Stimulated activated CD8-positive, alpha-beta memory T cell treated with anti-CD3 and anti-CD28 coated beads, Interleukin-7, amount 100 ng/mL, for 4 hours (primary cell): ENCODE results near the gene PDE6C.
"Not testable (repeated sequence)": the region's sequence is repeated elsewhere in the genome, so short reads cannot be mapped to it uniquely, and the experiment has no call there.

Experiments
- DNase-seq, 2 donors: peaks; one replicate each; pipeline ENCODE4 v3.0.0-alpha.2; 2020; ENCODE audit warnings: low read depth in 2 of 2

The PDE6C gene

GRCh38 chr10:93630625-93631557 lies 18.6 kb downstream of the PDE6C start:
- DNase-seq, result no peak

GRCh38 chr10:93639791-93640190 lies 27.5 kb downstream of the PDE6C start:
- no peak for DNase-seq

- no peak for DNase-seq
Observed at GRCh38 chr10:93652857-93653256, 40.5 kb downstream of the PDE6C start.

GRCh38 chr10:93654201-93654600 lies 41.9 kb downstream of the PDE6C start:
- DNase-seq, result no peak

GRCh38 chr10:93656155-93656554 lies 43.8 kb downstream of the PDE6C start:
- no peak for DNase-seq

- DNase-seq, result no peak
Observed at GRCh38 chr10:93657757-93658156, 45.4 kb downstream of the PDE6C start.

GRCh38 chr10:93666030-93666429 lies 53.7 kb downstream of the PDE6C start:
- no peak for DNase-seq

- no peak for DNase-seq
Observed at GRCh38 chr10:93667795-93668194, 55.5 kb downstream of the PDE6C start.

GRCh38 chr10:93670372-93670771 lies 58.0 kb downstream of the PDE6C start:
- no peak for DNase-seq

GRCh38 chr10:93671042-93671441 lies 58.7 kb downstream of the PDE6C start:
- DNase-seq, result no peak

- DNase-seq, result no peak
Observed at GRCh38 chr10:93672022-93672678, 59.8 kb downstream of the PDE6C start.

GRCh38 chr10:93672890-93673289 lies 60.6 kb downstream of the PDE6C start:
- no peak for DNase-seq

- no peak for DNase-seq
Observed at GRCh38 chr10:93673791-93674190, 61.5 kb downstream of the PDE6C start.

GRCh38 chr10:93678386-93678785 lies 66.0 kb downstream of the PDE6C start:
- DNase-seq, result no peak

- no peak for DNase-seq
Observed at GRCh38 chr10:93678805-93679587, 66.7 kb downstream of the PDE6C start.

GRCh38 chr10:93680412-93681047 lies 68.2 kb downstream of the PDE6C start:
- no peak for DNase-seq

GRCh38 chr10:93687737-93688136 lies 75.4 kb downstream of the PDE6C start:
- DNase-seq, result no peak

GRCh38 chr10:93695740-93696139 lies 83.4 kb downstream of the PDE6C start:
- DNase-seq, result no peak

- not testable (repeated sequence) for DNase-seq
Observed at GRCh38 chr10:93696582-93696981, 84.2 kb downstream of the PDE6C start.

GRCh38 chr10:93697207-93697606 lies 84.9 kb downstream of the PDE6C start:
- DNase-seq, result no peak

GRCh38 chr10:93701866-93702209 lies 89.5 kb downstream of the PDE6C start:
- no peak for DNase-seq
